SK-N-SH treated with all-trans-retinoic acid at 6 μM for 48 hours (cell line): ENCODE data around the gene TMEM82.

ENCODE experiments used
- BACH2 ChIP-seq: fragments of 250-450 bp; sonication (Bioruptor Pico); IDR thresholded peaks from 2 replicates; pipeline ENCODE4 v1.9.0; 2021; ENCODE audit warnings: mild to moderate bottlenecking, borderline replicate concordance
- CSDC2 ChIP-seq: fragments of 250-450 bp; sonication (Bioruptor Pico); IDR thresholded peaks from 2 replicates; pipeline ENCODE4 v1.5.0; 2020; ENCODE audit warnings: mild to moderate bottlenecking, moderate library complexity
- PPARA ChIP-seq: fragments of 250-450 bp; sonication (Bioruptor Pico); IDR thresholded peaks from 2 replicates; pipeline ENCODE4 v1.5.0; 2020; ENCODE audit warnings: mild to moderate bottlenecking, borderline replicate concordance
- RARB ChIP-seq: fragments of 250-450 bp; sonication (Bioruptor Pico); IDR thresholded peaks from 2 replicates; pipeline ENCODE4 v1.8.0; 2021; ENCODE audit warnings: mild to moderate bottlenecking, moderate library complexity
- SNAI2 ChIP-seq: fragments of 250-450 bp; sonication (Bioruptor Pico); IDR thresholded peaks from 2 replicates; pipeline ENCODE4 v1.5.0; 2020; ENCODE audit warnings: mild to moderate bottlenecking, moderate library complexity
- TOX ChIP-seq: fragments of 250-450 bp; sonication (Bioruptor Pico); IDR thresholded peaks from 2 replicates; pipeline ENCODE4 v1.8.0; 2021; ENCODE audit warnings: mild to moderate bottlenecking, moderate library complexity, borderline replicate concordance
- TF ChIP-seq, protein P1 (sequence below): fragments of 250-450 bp; sonication (Bioruptor Pico); IDR thresholded peaks from 2 replicates; pipeline ENCODE4 v1.5.1; 2021; ENCODE audit warnings: mild to moderate bottlenecking, moderate library complexity
- TF ChIP-seq, protein P2 (sequence below): fragments of 250-450 bp; sonication (Bioruptor Pico); IDR thresholded peaks from 2 replicates; pipeline ENCODE4 v1.8.0; 2020; ENCODE audit warnings: mild to moderate bottlenecking, moderate library complexity, borderline replicate concordance
- TF ChIP-seq, protein P3 (sequence below): fragments of 250-450 bp; sonication (Bioruptor Pico); IDR thresholded peaks from 2 replicates; pipeline ENCODE4 v1.5.1; 2020; ENCODE audit warnings: low read depth, mild to moderate bottlenecking, moderate library complexity

DNA sequence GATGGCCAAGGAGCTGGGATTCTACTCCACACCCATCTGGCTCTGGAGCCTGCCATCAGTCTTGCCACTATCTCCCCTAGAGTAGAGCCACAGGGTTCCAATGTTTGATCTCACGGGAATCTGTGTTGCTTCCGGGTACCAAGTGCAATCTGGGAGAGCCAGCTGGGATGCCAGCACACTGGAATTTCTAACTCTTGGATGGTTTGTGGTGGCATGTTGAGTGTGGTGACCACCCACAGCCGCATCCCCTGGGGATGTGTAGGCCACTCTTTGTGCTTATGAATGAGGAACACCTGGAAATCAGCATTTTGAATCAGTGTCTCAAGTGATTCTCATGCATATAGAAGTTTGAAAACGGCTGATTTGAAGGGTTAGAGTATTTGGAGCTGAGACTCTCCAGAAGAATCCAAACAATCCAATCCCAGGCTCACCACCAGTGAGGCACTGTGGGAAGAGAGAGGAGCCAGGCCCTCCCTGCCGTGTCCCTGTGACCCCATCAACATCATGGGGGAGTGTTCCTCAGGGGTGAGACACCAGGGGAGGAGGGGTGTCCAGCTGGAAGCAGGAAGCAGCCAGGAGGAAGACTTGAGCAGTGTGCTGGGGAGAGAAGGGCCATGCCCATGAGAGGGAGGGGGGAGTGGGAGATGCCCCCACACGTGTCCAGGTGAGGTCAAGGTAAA is 29.7 kb downstream of the TMEM82 start:
- TF ChIP-seq PPARA (CRISPR knock-in tag) (no peak), BACH2 (CRISPR knock-in tag) (no peak), SNAI2 (CRISPR knock-in tag) (no peak), RARB (CRISPR knock-in tag) (no peak), TOX (CRISPR knock-in tag) (no peak), CSDC2 (no peak)
- TF ChIP-seq, protein P1, sequence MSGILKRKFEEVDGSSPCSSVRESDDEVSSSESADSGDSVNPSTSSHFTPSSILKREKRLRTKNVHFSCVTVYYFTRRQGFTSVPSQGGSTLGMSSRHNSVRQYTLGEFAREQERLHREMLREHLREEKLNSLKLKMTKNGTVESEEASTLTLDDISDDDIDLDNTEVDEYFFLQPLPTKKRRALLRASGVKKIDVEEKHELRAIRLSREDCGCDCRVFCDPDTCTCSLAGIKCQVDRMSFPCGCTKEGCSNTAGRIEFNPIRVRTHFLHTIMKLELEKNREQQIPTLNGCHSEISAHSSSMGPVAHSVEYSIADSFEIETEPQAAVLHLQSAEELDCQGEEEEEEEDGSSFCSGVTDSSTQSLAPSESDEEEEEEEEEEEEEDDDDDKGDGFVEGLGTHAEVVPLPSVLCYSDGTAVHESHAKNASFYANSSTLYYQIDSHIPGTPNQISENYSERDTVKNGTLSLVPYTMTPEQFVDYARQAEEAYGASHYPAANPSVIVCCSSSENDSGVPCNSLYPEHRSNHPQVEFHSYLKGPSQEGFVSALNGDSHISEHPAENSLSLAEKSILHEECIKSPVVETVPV (CRISPR knock-in tag): no peak
- TF ChIP-seq, protein P2, sequence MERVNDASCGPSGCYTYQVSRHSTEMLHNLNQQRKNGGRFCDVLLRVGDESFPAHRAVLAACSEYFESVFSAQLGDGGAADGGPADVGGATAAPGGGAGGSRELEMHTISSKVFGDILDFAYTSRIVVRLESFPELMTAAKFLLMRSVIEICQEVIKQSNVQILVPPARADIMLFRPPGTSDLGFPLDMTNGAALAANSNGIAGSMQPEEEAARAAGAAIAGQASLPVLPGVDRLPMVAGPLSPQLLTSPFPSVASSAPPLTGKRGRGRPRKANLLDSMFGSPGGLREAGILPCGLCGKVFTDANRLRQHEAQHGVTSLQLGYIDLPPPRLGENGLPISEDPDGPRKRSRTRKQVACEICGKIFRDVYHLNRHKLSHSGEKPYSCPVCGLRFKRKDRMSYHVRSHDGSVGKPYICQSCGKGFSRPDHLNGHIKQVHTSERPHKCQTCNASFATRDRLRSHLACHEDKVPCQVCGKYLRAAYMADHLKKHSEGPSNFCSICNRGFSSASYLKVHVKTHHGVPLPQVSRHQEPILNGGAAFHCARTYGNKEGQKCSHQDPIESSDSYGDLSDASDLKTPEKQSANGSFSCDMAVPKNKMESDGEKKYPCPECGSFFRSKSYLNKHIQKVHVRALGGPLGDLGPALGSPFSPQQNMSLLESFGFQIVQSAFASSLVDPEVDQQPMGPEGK (CRISPR knock-in tag): no peak
- TF ChIP-seq, protein P3, sequence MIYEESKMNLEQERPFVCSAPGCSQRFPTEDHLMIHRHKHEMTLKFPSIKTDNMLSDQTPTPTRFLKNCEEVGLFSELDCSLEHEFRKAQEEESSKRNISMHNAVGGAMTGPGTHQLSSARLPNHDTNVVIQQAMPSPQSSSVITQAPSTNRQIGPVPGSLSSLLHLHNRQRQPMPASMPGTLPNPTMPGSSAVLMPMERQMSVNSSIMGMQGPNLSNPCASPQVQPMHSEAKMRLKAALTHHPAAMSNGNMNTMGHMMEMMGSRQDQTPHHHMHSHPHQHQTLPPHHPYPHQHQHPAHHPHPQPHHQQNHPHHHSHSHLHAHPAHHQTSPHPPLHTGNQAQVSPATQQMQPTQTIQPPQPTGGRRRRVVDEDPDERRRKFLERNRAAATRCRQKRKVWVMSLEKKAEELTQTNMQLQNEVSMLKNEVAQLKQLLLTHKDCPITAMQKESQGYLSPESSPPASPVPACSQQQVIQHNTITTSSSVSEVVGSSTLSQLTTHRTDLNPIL (CRISPR knock-in tag): no peak
